Measurements from ENCODE around the gene CPT1B.

DNA sequence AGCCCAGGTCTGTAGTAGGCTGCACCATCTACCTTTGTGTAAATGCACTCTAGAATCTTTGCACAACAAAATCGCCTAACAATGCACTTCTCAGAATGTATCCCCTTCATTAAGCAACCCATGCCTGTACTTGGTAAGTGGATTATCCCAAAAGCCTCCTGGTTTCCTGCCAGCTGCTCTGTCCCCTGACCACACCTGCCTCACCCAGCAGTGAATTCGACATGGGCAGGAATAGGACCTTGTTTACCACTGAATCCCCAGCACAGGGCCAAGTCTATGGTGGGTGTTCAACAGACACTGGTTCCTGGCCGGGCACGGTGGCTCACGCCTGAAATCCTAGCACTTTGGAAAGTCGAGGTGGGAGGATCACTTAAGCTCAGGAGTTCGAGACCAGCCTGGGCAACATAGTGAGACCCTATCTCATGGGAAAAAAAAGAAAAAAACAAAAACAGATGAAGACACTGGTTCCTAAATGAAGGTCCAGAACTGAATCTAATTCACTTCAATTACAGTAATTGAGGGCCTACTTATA is 10.4 kb downstream of the CPT1B start:
- TF ChIP-seq POLR2A (IDR thresholded peaks at IDR 0.05; ENCODE audit: low read depth, low read length) (no peak), POLR2AphosphoS5 (IDR thresholded peaks at IDR 0.05; ENCODE audit: low read depth, low read length) (no peak), TAF1 (IDR thresholded peaks at IDR 0.05; ENCODE audit: low read depth, low read length) (no peak), PAX5 (IDR thresholded peaks at IDR 0.05; ENCODE audit: insufficient read depth, low read length, severe bottlenecking) (no peak)
